ENCODE results near the gene KIF3A.

The KIF3A gene

GRCh38 chr5:132658381-132659302 is 78.7 kb downstream of the KIF3A start:
- Histone ChIP-seq H3K27ac (no peak overlapping the region), H3K36me3 (ENCODE audit: insufficient read depth, low read length) (no peaks in the 10 kb centered on the region), H3K9me3 (ENCODE audit: low read depth, low read length) (no peaks in the 10 kb centered on the region), H3K9ac (ENCODE audit: insufficient read length) (no peak overlapping the region), H3K4me3 (no peak overlapping the region)
- no peak for TF ChIP-seq EZH2 (IDR thresholded peaks at IDR 0.05)
- TF ChIP-seq POLR2AphosphoS5 (IDR thresholded peaks at IDR 0.05; ENCODE audit: borderline replicate concordance, low read depth, low read length) = no peak
- TF ChIP-seq FOXP2 (optimal IDR thresholded peaks at IDR 0.05; ENCODE audit: control extremely low read depth, extremely low read length, insufficient read depth) = no peak
- no peak for DNase-seq (ENCODE audit: low read depth, low spot score)

DNA sequence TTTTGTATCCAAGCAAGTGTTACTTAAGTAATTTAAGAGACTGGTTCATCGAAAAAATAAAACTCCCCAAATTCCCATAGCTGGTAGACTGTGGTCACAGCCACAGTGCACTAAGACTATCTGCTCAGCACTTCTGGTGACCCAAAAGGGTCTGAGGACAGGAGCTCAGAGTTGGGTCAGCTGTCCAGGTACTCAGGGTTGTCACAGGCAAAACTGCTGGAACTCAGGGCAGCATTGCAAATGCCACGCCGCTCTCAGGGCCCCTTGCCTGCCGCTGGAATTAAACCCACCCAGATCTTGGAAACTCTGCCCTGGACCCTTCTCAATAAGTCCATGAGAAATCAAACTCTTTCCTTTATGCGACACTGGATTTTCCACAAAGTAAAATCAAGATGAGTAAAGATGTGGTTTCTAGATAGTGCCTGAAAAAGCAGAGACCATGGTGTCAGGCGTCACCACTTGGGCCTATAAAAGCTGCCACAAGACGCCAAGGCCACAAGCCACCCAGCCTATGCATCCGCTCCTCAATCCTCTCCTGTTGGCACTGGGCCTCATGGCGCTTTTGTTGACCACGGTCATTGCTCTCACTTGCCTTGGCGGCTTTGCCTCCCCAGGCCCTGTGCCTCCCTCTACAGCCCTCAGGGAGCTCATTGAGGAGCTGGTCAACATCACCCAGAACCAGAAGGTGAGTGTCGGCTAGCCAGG is 79.5 kb downstream of the KIF3A start, which contains the start of gene IL13:
Gene IL13 (plus strand): TSS at position 498 of the 705 bp plus-strand sequence. CDS start 14 bp downstream, at position 512.
- no peak within 1 kb of the TSS for H3K9ac ChIP-seq (ENCODE audit: insufficient read length)
- no peak for DNase-seq (ENCODE audit: low read depth, low spot score)
- TF ChIP-seq EZH2 (IDR thresholded peaks at IDR 0.05) = no peak
- no peak for TF ChIP-seq FOXP2 (optimal IDR thresholded peaks at IDR 0.05; ENCODE audit: control extremely low read depth, extremely low read length, insufficient read depth)
- TF ChIP-seq POLR2AphosphoS5 (IDR thresholded peaks at IDR 0.05; ENCODE audit: borderline replicate concordance, low read depth, low read length) = no peak
- no peaks in the 10 kb centered on the region for H3K36me3 ChIP-seq (ENCODE audit: insufficient read depth, low read length)
- no peaks in the 10 kb centered on the region for H3K9me3 ChIP-seq (ENCODE audit: low read depth, low read length)
- H3K27ac ChIP-seq = no peak within 1 kb of the TSS
- H3K4me3 ChIP-seq = no peak within 1 kb of the TSS

- TF ChIP-seq FOXP2 (optimal IDR thresholded peaks at IDR 0.05; ENCODE audit: control extremely low read depth, extremely low read length, insufficient read depth) (no peak), POLR2AphosphoS5 (IDR thresholded peaks at IDR 0.05; ENCODE audit: borderline replicate concordance, low read depth, low read length) (no peak), EZH2 (IDR thresholded peaks at IDR 0.05) (no peak)
- no peaks in the 10 kb centered on the region for H3K9me3 ChIP-seq (ENCODE audit: low read depth, low read length)
- H3K9ac ChIP-seq (ENCODE audit: insufficient read length) = no peak overlapping the region
- H3K36me3 ChIP-seq (ENCODE audit: insufficient read depth, low read length) = no peaks in the 10 kb centered on the region
- DNase-seq (ENCODE audit: low read depth, low spot score) = no peak
- no peak overlapping the region for H3K27ac ChIP-seq
- no peak overlapping the region for H3K4me3 ChIP-seq
Measured at GRCh38 chr5:132656774-132657355, 80.5 kb downstream of the KIF3A start.

- H3K4me3 ChIP-seq = no peak overlapping the region
- no peak overlapping the region for H3K9ac ChIP-seq (ENCODE audit: insufficient read length)
- H3K36me3 ChIP-seq (ENCODE audit: insufficient read depth, low read length) = no peaks in the 10 kb centered on the region
- no peak overlapping the region for H3K27ac ChIP-seq
- no peaks in the 10 kb centered on the region for H3K9me3 ChIP-seq (ENCODE audit: low read depth, low read length)
- DNase-seq (ENCODE audit: low read depth, low spot score) = no peak
- TF ChIP-seq EZH2 (IDR thresholded peaks at IDR 0.05) (no peak), FOXP2 (optimal IDR thresholded peaks at IDR 0.05; ENCODE audit: control extremely low read depth, extremely low read length, insufficient read depth) (no peak), POLR2AphosphoS5 (IDR thresholded peaks at IDR 0.05; ENCODE audit: borderline replicate concordance, low read depth, low read length) (no peak)
Measured at GRCh38 chr5:132655821-132656773, 81.2 kb downstream of the KIF3A start.

DNA sequence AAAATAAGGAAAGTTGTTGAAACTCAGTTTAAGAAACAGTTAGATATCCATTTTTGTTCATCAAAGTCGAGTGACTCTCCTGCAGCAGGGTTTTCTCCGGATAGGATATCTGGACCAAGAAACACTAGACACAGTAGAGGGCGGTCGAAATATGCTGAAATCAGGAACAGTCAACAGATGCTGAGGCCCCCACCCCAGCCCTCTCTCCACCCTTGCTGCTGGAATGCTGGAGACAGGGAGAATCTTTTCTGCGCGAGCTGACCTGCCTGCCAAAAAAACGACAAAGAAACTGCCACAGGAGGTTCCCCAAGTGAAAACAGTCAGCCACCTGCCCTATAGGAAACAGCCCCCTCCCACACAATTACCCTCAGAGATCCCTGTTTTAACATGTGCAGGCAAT is 83.6 kb downstream of the KIF3A start:
- H3K9ac ChIP-seq (ENCODE audit: insufficient read length) = no peak overlapping the region
- H3K36me3 ChIP-seq (ENCODE audit: insufficient read depth, low read length) = no peaks in the 10 kb centered on the region
- no peaks in the 10 kb centered on the region for H3K9me3 ChIP-seq (ENCODE audit: low read depth, low read length)
- DNase-seq (ENCODE audit: low read depth, low spot score) = no peak
- TF ChIP-seq POLR2AphosphoS5 (IDR thresholded peaks at IDR 0.05; ENCODE audit: borderline replicate concordance, low read depth, low read length) (no peak), FOXP2 (optimal IDR thresholded peaks at IDR 0.05; ENCODE audit: control extremely low read depth, extremely low read length, insufficient read depth) (no peak), EZH2 (IDR thresholded peaks at IDR 0.05) (no peak)
- H3K27ac ChIP-seq = no peak overlapping the region
- H3K4me3 ChIP-seq = no peak overlapping the region

GRCh38 chr5:132651838-132652469 is 85.4 kb downstream of the KIF3A start:
- no peak for TF ChIP-seq EZH2 (IDR thresholded peaks at IDR 0.05)
- no peak for TF ChIP-seq POLR2AphosphoS5 (IDR thresholded peaks at IDR 0.05; ENCODE audit: borderline replicate concordance, low read depth, low read length)
- TF ChIP-seq FOXP2 (optimal IDR thresholded peaks at IDR 0.05; ENCODE audit: control extremely low read depth, extremely low read length, insufficient read depth) = no peak
- Histone ChIP-seq H3K9ac (ENCODE audit: insufficient read length) (no peak overlapping the region), H3K4me3 (no peak overlapping the region), H3K27ac (no peak overlapping the region), H3K9me3 (ENCODE audit: low read depth, low read length) (no peaks in the 10 kb centered on the region), H3K36me3 (ENCODE audit: insufficient read depth, low read length) (no peaks in the 10 kb centered on the region)
- no peak for DNase-seq (ENCODE audit: low read depth, low spot score)

GRCh38 chr5:132648355-132648754 is 89.0 kb downstream of the KIF3A start:
- Histone ChIP-seq H3K9me3 (ENCODE audit: low read depth, low read length) (no peaks in the 10 kb centered on the region), H3K36me3 (ENCODE audit: insufficient read depth, low read length) (0 out of 2 replicates have a peak, but pooled peaks cover under 1% of the 10 kb centered on the region), H3K4me3 (no peak overlapping the region), H3K9ac (ENCODE audit: insufficient read length) (no peak overlapping the region), H3K27ac (no peak overlapping the region)
- TF ChIP-seq FOXP2 (optimal IDR thresholded peaks at IDR 0.05; ENCODE audit: control extremely low read depth, extremely low read length, insufficient read depth) (no peak), POLR2AphosphoS5 (IDR thresholded peaks at IDR 0.05; ENCODE audit: borderline replicate concordance, low read depth, low read length) (0 out of 2 replicates have a peak, but pooled peaks have one; percentile 12)
- no peak for DNase-seq (ENCODE audit: low read depth, low spot score)
